HG02759 (cell line): ENCODE results near the gene STON2.
"Not testable (repeated sequence)": the region's sequence is repeated elsewhere in the genome, so short reads cannot be mapped to it uniquely, and the experiment has no call there.

Experiments
- ATAC-seq: cut with Tn5 transposase; IDR thresholded peaks from one replicate; pipeline ENCODE4 v1.9.1; 2021; ENCODE audit warnings: mild to moderate bottlenecking, moderate library complexity; ENCODE audit not compliant: unreplicated experiment

STON2 gene

GRCh38 chr14:81273961-81274575, 126.1 kb downstream of the STON2 start:
- ATAC-seq: no peak

GRCh38 chr14:81273521-81273920, 126.6 kb downstream of the STON2 start:
- ATAC-seq: no peak

- ATAC-seq: no peak
These were observed 127.8 kb downstream of the STON2 start for GRCh38 chr14:81272317-81272716.

GRCh38 chr14:81269979-81270375, 130.1 kb downstream of the STON2 start:
- no peak for ATAC-seq

GRCh38 chr14:81269100-81269978, 130.8 kb downstream of the STON2 start:
- peak; percentile 75 for ATAC-seq

GRCh38 chr14:81268016-81268416, 132.1 kb downstream of the STON2 start:
- ATAC-seq: no peak

GRCh38 chr14:81265636-81266169, 134.4 kb downstream of the STON2 start:
- no peak for ATAC-seq

- ATAC-seq: no peak
These were observed 135.5 kb downstream of the STON2 start for GRCh38 chr14:81264671-81265070.

GRCh38 chr14:81263777-81264410, 136.2 kb downstream of the STON2 start:
- no peak for ATAC-seq

- ATAC-seq: no peak
These were observed 138.9 kb downstream of the STON2 start for GRCh38 chr14:81261176-81261575.

GRCh38 chr14:81260732-81261131, 139.4 kb downstream of the STON2 start:
- ATAC-seq: no peak

GRCh38 chr14:81256289-81256960, 143.7 kb downstream of the STON2 start:
- peak; percentile 72 for ATAC-seq

- no peak for ATAC-seq
These were observed 147.8 kb downstream of the STON2 start for GRCh38 chr14:81252278-81252677.

GRCh38 chr14:81247271-81247766, 152.8 kb downstream of the STON2 start:
- ATAC-seq: no peak

- ATAC-seq: no peak
These were observed 153.5 kb downstream of the STON2 start for GRCh38 chr14:81246461-81247270.

- no peak for ATAC-seq
These were observed 154.4 kb downstream of the STON2 start for GRCh38 chr14:81245771-81246170.

GRCh38 chr14:81244431-81244830, 155.7 kb downstream of the STON2 start:
- ATAC-seq: not testable (repeated sequence)

GRCh38 chr14:81243499-81243898, 156.6 kb downstream of the STON2 start:
- ATAC-seq: no peak

GRCh38 chr14:81236849-81237248, 163.3 kb downstream of the STON2 start:
- ATAC-seq: not testable (repeated sequence)

- ATAC-seq: no peak
These were observed 164.0 kb downstream of the STON2 start for GRCh38 chr14:81236138-81236537.
